ENCODE results near the gene ESF1.

The ESF1 gene
- 36.5 to 114 reads per million in 2 experiments for total RNA-seq

- DNase-seq (ENCODE audit: low read depth), result peak; percentile 87
These were observed at the start of gene ESF1, which contains the start of gene NDUFAF5 for GRCh38 chr20:13784893-13785715. Gene ESF1, minus strand, starts transcription at chr20:13784919. Its CDS starts 1,779 bp downstream, at chr20:13783140. Gene NDUFAF5, plus strand, starts transcription at chr20:13785028. Its CDS starts 41 bp downstream, at chr20:13785069.

- DNase-seq (ENCODE audit: low read depth), result no peak
These were observed 46.8 kb upstream of the ESF1 start for GRCh38 chr20:13831476-13831875.

GRCh38 chr20:13825465-13825864, 40.7 kb upstream of the ESF1 start:
- no peak for DNase-seq (ENCODE audit: low read depth)

- DNase-seq (ENCODE audit: low read depth), result no peak
These were observed 39.7 kb upstream of the ESF1 start for GRCh38 chr20:13824459-13824858.

- DNase-seq (ENCODE audit: low read depth), result no peak
These were observed 37.7 kb upstream of the ESF1 start for GRCh38 chr20:13822459-13822858.

GRCh38 chr20:13821876-13822275, 37.2 kb upstream of the ESF1 start:
- DNase-seq (ENCODE audit: low read depth), result no peak

GRCh38 chr20:13819885-13820645, 35.3 kb upstream of the ESF1 start:
- no peak for DNase-seq (ENCODE audit: low read depth)

GRCh38 chr20:13817342-13817741, 32.6 kb upstream of the ESF1 start:
- no peak for DNase-seq (ENCODE audit: low read depth)

GRCh38 chr20:13816757-13817156, 32.0 kb upstream of the ESF1 start:
- DNase-seq (ENCODE audit: low read depth), result no peak

- no peak for DNase-seq (ENCODE audit: low read depth)
These were observed 30.0 kb upstream of the ESF1 start for GRCh38 chr20:13814672-13815071.

- no peak for DNase-seq (ENCODE audit: low read depth)
These were observed 29.2 kb upstream of the ESF1 start for GRCh38 chr20:13813910-13814309.

GRCh38 chr20:13810446-13810845, 25.7 kb upstream of the ESF1 start:
- no peak for DNase-seq (ENCODE audit: low read depth)

- no peak for DNase-seq (ENCODE audit: low read depth)
These were observed 25.1 kb upstream of the ESF1 start for GRCh38 chr20:13809855-13810254.

GRCh38 chr20:13809373-13809772, 24.7 kb upstream of the ESF1 start:
- DNase-seq (ENCODE audit: low read depth), result no peak

GRCh38 chr20:13800728-13801134, 16.0 kb upstream of the ESF1 start:
- DNase-seq (ENCODE audit: low read depth), result no peak

- DNase-seq (ENCODE audit: low read depth), result no peak
These were observed 15.3 kb upstream of the ESF1 start for GRCh38 chr20:13799974-13800373.

- DNase-seq (ENCODE audit: low read depth), result no peak
These were observed 14.3 kb upstream of the ESF1 start for GRCh38 chr20:13799040-13799439.

GRCh38 chr20:13794667-13795066, 9.9 kb upstream of the ESF1 start:
- DNase-seq (ENCODE audit: low read depth), result no peak

GRCh38 chr20:13793001-13793400, 8.3 kb upstream of the ESF1 start:
- DNase-seq (ENCODE audit: low read depth), result no peak

GRCh38 chr20:13791540-13792459, 7.1 kb upstream of the ESF1 start:
- DNase-seq (ENCODE audit: low read depth), result no peak

- DNase-seq (ENCODE audit: low read depth), result no peak
These were observed 6.0 kb upstream of the ESF1 start for GRCh38 chr20:13790708-13791107.

Data from T follicular helper cell (primary cell).